ENCODE data around the gene DPYSL3.
"Not testable (repeated sequence)": the region's sequence is repeated elsewhere in the genome, so short reads cannot be mapped to it uniquely, and the experiment has no call there.

Gene DPYSL3

DNA sequence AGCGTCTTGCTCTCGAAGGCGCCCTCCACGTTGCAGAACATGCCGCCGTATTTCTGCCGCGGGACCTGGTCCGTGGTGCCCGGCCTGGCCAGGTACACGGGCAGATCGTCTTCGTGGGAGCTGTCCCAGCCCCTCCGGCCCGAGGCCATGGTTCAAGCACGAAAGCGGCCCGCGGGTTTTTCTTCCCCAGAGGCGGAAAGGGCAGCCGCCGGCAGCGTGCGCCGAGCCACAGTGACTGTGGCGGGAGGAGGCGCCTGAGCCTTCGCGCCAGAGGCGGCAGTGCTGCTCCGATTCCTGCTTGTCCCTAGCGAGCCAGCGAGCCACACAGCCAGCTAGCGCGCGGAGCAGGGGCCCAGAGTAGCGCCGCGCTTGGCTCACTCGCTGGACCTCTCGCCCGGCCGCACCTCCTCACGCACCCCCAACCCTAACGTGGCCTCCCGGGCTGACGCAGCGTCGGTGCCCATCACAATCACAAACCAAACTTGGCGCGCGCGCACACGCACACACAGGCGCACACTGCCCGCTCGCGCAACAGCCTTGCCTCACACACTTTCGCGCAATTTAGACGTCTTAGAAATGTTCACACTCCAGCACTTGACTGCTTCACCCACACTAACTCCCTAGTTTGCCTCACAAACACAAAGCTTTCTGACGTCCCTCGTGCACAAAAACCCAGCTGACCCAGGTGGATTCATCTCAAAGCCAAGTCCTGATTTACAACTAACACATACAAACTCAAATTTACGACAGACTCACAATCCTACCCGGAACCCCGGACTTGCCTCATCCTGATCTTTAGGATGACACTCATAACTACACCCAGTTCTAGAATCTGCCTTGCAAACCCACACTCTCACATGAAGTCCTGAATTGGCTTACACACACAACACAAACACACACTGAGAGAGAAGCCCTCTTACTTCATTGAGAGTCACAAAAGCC is at the start of gene DPYSL3:
TSS of gene DPYSL3 (minus strand) at position 359 of the 942 bp plus-strand sequence. CDS start at position 149, 210 bp downstream.
- peak; percentile 54 to 78 for DNase-seq

GRCh38 chr5:147558826-147559225 is 49.0 kb upstream of the DPYSL3 start:
- peak; percentile 66 to 73 for DNase-seq

- no peak for DNase-seq
Measured at GRCh38 chr5:147557876-147558745, 48.2 kb upstream of the DPYSL3 start.

DNA sequence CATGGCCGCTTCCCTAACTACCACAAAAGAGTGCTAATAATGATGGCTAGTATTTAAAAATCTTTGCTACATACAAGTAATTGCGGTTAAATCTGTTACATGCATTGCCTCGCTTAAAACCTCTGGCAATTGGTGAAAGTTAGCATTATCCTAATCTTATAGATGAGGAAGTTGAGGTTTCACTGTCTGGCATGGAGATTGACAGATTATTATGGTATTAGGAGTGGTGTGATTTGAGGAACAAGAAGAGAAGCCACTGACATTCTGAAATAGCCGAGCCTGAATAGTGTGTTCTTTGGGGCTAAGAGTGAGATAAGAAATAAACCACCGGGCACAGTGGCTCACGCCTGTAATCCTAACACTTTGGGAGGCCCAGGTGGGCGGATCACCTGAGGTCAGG is 45.3 kb upstream of the DPYSL3 start:
- DNase-seq: no peak

- DNase-seq: no peak
Measured at GRCh38 chr5:147554261-147554817, 44.5 kb upstream of the DPYSL3 start.

GRCh38 chr5:147553817-147554216 is 43.9 kb upstream of the DPYSL3 start:
- DNase-seq: not testable (repeated sequence)

DNA sequence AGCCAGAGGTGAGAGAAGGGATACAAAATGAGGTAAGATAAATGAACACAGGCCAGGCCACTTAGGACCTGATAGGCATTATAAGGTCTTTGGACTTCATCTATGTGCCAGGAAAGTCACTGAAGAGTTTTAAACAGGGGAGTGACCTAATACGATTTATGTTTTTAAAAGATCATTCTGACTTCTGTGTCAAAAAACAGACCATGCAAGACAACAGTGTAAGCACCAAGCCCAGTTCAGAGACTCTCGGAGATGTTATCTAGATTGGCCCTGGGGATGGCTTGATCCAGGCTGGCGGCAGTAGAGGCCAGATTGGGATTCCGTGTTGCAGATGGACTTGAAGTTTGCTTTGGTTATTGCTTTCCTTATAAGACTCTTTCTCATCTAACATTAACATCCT is 43.0 kb upstream of the DPYSL3 start:
- no peak for DNase-seq

DNA sequence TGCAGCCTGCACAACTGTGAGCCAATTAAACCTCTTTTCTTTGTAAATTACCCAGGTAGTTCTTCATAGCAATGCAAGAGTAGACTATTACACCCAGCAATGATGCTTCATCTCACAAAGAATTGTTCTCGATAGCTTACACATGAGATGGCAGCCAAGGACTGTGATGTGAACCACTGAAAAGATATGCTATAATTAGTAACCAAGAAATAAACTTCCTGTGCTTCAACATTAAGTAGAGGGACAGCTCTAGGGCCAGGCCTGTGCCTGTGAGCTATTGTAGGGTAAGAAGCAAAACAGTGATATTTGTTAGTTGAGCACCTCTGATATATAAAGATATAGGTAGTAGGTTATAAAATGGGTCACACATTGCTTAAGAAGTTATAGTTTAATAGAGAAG is 41.8 kb upstream of the DPYSL3 start:
- DNase-seq: no peak

- no peak for DNase-seq
Measured at GRCh38 chr5:147547730-147548129, 37.9 kb upstream of the DPYSL3 start.

GRCh38 chr5:147544556-147544955 is 34.7 kb upstream of the DPYSL3 start:
- no peak for DNase-seq

DNA sequence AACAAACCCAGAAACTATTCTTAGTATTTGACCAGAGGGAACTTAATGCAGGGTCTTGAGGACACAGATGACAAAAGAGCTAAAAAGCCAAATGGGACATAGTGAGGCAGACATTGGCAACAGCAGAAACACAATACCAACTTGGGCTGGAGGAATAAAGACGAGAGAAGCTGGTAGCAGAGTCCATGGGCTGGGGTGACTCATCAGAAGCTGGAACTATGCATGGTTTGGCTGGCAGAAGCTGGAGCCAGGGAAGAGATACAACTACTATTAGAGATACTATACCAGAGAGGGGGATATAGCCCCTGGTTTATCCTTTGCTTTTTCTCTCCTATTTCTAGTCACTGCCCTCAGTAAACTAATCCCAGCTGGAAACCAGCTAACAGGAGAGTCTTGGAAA is 29.2 kb upstream of the DPYSL3 start:
- no peak for DNase-seq

DNA sequence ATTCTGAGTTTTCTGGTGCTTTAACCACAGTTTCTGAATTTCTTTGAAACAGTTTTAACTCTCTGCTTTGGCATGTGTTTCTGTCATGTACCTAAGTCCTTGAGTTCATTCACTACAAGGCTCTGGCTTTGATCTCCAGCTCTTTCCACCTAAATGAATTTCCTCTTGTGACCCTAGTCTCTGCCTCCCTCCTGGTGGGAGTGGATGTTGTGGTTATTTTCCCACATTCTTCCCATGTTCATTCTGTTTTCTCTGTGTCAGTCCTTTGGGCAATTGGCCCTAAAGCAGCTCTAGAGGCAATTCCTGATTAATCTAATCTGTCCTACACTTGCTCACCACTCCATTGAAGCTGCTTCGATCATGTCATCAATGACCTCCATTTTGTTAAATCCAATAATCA is 28.4 kb upstream of the DPYSL3 start:
- no peak for DNase-seq

- DNase-seq: no peak
Measured at GRCh38 chr5:147534172-147534951, 24.5 kb upstream of the DPYSL3 start.

- DNase-seq: no peak
Measured at GRCh38 chr5:147532156-147532555, 22.3 kb upstream of the DPYSL3 start.

GRCh38 chr5:147530530-147531389 is 20.9 kb upstream of the DPYSL3 start:
- DNase-seq: no peak

DNA sequence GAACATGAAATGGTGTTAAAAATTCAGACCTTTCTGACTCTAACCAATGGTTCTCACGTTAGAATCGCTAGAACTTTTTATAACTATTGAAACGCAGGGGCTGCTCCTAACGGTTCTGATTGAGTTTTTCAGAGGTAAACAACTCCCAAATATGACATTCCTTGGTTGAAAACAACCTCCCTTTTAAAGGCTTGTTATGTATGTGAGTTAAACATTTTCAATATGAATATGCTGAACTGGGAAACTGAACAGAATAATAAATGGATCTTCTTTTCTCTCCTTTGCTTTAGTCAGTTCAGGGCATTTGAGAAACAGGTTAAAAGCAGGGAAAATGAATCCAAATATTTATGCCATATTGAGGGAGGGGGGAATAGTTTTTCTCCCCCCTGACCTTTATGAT is 13.2 kb upstream of the DPYSL3 start:
- DNase-seq: no peak

- DNase-seq: peak; percentile 25 to 71
Measured at GRCh38 chr5:147522435-147522834, 12.6 kb upstream of the DPYSL3 start.

DNA sequence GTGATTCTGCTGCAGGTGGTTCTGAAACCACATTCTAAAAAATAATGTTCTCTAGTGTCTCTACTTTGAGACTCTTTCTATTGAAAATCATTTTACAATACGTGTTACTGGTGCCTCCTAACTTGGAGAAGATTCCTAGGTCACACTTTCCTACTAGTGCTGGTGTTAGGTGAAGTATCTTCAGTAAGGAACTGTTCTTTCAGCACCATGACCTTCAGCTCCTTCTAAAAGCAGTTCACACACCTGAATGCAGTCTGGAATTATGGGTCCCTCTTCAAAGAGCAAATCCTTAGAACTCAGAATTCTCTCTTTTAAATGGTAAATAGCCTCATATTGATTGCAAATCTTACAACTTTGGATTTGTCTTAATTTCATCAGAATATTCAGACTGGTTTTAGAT is 10.6 kb upstream of the DPYSL3 start:
- DNase-seq: no peak

DNA sequence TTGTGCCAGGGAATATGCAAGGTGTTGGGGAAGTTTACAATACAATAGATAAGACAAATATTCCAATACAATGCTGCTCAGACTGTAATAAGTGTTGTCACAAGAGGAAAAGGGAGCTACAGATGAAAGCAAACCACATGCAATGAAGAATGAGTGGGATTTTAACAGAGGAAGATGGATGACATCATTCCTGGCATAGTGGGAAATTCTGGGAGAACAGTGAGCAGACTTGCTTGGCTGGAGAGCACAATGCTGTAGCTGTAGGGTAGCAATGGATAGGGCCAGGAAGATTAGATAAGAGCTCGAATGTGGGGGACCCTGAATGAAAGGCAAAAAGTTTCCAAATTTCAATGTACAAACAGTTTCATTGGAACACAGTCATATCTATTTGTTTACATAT is 9.5 kb upstream of the DPYSL3 start:
- no peak for DNase-seq

DNA sequence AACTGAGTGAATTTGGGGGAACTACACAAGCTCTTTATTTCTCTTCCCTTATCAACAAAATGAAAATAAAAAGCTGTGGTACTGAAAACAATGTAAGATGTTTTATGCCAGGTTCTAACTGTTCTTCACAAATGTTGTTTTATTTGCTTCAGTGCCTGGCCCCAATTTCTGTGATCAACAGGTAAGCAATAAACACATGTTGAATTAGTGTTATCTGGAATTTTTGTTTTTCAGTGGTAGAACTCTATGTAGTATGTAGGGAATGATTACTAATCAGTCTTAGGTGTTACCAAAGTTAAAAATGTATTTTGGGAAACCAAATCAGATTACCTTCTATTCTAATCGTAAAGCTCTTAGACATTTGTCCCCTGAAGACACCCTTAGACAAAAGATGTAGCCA is 7.5 kb upstream of the DPYSL3 start:
- DNase-seq: no peak

GRCh38 chr5:147515269-147515668 is 5.4 kb upstream of the DPYSL3 start:
- DNase-seq: no peak
